ENCODE measurements around the gene MSRB3.
"Not testable (repeated sequence)": the region's sequence is repeated elsewhere in the genome, so short reads cannot be mapped to it uniquely, and the experiment has no call there.

Gene MSRB3

GRCh38 chr12:65278576-65279368 lies at the start of gene MSRB3:
Gene MSRB3 (plus strand): TSS chr12:65278683. CDS start chr12:65308580, 29,897 bp downstream.
- DNase-seq, result no peak

DNA sequence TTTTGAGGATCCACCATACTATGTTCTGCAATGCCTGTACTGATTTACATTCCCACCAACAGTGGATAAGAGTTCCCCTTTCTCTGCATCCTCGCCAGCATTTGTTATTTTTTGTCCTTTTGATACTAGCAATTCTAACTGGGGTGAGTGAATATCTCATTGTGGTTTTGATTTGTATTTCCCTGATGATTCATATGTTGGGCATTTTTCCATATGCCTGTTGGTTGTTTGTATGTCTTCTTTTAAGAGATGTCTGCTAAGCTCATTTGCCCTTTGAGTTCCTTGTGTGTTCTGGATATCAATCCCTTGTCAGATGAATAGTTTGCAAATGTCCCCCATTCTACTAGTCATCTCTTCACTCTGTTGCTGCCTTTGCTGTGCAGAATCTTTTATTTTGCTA lies 49.0 kb upstream of the MSRB3 start:
- DNase-seq, result no peak

GRCh38 chr12:65232476-65233077 lies 45.9 kb upstream of the MSRB3 start:
- DNase-seq, result no peak

DNA sequence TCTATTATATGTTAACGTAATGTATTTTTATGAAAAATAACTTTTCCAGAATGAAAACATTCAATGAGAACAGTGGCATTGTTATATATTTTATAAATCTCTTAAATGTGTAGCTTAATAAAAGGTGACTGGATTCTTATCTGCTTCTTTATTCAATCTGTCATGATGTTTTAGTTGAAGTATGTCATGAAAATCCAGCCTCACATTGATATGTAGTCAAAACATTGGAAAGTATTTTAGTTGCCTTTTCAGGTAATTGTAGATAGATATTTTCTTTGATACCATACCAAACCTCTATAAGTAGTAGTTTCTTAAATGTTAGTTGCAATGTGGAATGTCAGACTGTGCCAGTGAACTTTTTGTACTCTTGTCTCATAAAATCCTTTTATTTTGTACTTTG lies 41.3 kb upstream of the MSRB3 start:
- no peak for DNase-seq

- no peak for DNase-seq
Observed at GRCh38 chr12:65238609-65239008, 39.9 kb upstream of the MSRB3 start.

- no peak for DNase-seq
Observed at GRCh38 chr12:65248656-65249633, 29.5 kb upstream of the MSRB3 start.

DNA sequence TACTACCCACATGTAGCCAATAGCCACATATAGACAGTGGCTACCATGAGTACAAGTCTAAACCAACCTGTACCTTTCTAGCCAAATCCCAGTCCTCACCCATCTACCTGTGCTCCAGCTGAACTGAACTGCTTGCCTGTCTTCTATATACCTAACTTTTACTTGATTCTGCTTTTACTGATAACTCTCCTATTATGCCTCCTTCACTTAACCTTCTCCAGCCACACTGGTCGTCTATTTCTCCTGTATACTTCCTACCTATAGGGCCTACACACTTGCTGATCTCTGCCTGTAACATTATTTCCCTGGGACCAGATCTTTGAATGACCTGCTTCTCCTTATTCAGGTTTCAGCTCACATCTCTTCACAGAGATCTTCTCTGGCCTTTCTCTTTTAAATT lies 26.0 kb upstream of the MSRB3 start:
- no peak for DNase-seq

- DNase-seq, result no peak
Observed at GRCh38 chr12:65257986-65258385, 20.5 kb upstream of the MSRB3 start.

DNA sequence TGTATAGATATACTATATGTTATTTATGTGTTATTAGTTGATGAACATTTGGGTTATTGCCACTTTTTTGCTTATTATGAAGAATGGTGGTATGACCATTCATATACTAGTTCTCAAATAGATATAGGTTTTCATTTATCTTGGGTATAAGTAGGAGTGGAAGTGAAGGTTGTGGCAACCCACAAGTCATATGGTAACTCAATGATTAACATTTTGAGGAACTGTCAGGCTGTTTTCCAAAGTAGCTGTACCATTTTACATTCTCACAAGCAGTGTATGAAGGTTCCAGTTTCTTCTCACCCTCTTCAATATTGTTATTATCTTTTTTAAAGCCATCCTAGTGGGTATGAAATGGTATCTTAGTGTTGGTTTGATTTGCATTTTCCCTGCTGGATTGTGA lies 19.0 kb upstream of the MSRB3 start:
- DNase-seq, result no peak

DNA sequence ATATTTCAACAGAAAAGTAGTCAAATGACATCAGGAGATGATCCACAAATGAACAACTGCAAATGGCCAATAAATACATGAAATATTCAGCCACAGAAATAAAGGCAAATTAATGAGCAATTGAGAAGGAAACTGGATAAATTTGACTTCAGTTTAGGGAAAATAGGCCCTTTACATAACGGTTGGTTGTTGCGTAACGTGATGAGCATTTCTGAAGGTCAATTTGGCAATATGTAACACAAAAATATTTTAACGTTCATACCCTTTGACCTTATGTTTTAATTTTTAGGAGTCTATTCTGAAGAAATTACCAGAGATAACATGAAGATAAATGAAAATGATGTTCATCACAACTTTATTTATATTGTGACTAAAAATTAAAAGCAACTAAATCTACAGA lies 14.7 kb upstream of the MSRB3 start:
- no peak for DNase-seq

DNA sequence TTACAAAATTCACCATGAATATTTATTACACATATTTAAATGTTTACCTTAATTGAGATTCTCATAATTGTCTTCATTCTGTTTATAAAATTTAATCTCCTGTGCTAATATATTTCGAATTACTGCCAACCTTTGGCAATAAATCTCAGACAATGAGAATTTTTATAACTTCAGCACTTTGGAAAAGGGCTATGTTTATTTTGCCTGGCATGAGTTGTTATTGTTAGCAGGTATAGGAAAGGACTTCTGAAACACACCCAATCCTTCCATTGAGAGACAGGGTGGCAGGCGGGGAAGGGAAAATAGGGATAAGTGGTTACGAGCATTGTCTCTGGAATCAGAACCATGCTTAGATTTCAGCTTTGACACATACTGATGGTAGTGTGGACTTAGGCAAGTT lies 12.1 kb upstream of the MSRB3 start:
- DNase-seq, result no peak

DNA sequence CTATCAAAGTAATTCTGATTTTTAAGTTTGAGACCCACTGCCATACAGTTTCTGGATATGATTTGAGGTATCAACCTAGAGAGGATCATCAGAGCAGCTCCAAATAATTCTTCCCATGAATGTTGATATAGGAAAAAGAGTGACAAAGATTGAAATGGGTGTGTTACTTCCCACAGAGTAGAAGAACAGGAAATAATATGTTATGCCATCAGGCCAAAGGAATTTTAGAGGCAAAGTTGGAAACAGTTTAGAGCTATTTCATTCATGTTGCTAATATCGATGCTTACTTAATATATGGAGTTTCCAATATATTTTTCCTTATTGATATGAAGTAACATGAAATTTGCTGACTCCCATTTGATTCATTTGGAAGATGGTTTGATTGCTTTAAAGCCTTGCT lies 8.9 kb upstream of the MSRB3 start:
- DNase-seq, result no peak

GRCh38 chr12:65274602-65275272 lies 3.7 kb upstream of the MSRB3 start:
- no peak for DNase-seq

GRCh38 chr12:65275627-65276026 lies 2.9 kb upstream of the MSRB3 start:
- no peak for DNase-seq

DNA sequence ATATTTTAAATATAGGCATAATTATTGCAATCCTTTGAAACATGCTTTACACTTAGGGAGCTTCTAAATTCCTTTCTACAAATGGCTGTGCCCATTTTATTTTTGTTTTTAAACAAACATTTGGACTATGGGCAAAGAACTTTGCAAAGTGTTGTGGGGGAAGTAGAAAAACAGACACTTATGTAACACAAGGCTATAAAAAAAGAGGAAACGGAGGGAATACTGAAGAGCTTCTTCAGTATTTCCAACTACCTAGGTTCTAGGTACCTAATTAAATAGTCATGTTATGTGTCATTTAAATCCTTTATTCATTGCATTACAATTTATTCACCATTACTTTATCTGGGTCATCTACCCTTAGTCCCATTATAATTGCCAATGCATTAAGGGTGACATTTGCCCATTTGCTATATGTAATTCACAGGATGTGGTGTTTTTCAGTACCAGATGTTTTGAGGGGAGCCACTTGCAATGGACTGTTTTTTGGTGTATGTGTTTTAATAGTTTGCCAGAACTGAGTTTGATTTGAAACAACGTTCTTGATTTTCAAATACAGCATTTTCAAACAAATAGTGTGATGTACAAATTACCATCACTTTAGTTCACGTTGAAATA lies 1.5 kb upstream of the MSRB3 start:
- no peak for DNase-seq

DNA sequence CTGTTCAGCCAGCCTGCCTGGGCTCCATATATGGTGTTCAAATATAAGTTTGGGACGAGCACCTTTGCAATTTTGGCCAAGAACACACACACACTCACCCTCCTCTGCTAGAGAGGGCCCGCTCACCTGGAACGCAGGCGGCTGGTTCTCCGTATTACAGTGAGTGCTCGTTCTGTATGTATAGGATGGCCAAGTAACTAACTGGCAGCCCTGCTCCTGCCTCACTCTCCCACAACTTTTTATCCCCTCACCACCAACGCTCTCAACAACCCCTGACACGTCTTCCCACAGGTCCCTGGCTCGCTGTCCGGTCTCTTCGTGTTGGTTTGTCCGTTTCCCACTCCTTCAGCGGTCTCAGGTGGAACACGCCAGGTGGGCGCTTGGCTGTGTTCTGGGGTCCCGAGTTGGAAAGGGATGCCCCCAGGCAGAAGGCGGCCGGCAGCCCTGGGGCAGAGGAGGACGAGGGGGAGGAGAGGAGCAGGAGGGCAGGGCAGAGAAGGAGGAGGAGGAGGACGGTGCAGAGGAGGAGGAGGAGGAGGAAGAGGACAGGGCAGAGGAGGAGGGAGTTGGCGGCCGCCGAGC lies 398 bp upstream of the MSRB3 start:
- no peak for DNase-seq

GRCh38 chr12:65279369-65280112 lies 1.1 kb downstream of the MSRB3 start:
- DNase-seq, result no peak

DNA sequence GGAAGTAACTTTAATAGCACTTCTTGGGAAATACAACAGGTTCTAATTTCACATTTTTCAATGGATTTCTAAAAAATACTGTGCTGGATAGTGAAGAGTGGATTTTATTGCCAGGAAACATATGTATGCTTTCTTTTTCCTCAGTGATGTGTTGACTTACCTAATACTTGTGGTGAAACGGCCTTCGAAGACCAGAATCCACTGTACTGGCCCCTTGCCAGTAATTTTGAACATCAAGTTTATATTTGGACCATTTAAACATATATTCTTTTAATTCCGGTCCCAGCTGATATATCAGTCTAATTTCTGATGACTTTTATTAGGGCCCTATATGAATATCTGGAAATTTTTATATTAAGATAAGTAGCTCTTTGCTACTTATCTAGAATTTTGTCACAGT lies 1.8 kb downstream of the MSRB3 start:
- no peak for DNase-seq

- DNase-seq, result no peak
Observed at GRCh38 chr12:65282840-65283239, 4.4 kb downstream of the MSRB3 start.

DNA sequence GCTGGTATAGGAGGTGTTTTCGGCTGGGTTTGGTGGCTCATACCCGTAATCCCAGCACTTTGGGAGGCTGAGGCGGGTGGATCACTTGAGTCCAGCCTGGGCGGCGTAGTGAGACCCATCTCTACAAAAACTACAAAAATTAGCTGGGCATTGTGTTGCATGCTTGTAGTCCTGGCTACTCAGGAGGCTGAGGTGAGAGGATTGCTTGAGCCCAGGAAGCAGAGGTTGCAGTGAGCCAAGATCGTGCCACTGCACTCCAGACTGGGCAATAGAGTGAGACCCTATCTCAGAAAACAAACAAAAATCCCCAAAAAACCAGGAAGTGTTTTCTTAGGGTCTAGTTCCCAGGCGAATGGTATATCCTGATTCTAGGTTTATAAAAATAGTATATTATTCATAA lies 7.0 kb downstream of the MSRB3 start:
- not testable (repeated sequence) for DNase-seq

- no peak for DNase-seq
Observed at GRCh38 chr12:65287426-65287825, 8.9 kb downstream of the MSRB3 start.
